GM12878 (cell line): Measurements from ENCODE around the gene PRR14L. TPM values are rescaled to one million over a fixed set of nuclear protein-coding genes. Genes with fewer than 3 reads are reported as not detected.

Experiments used
- ATAC-seq: fragments of 200-7000 bp; cut with Tn5 transposase; 3 replicates; pipeline ENCODE4 v1.9.1; 2020; ENCODE audit warnings: mild to moderate bottlenecking, moderate library complexity
- BruUV-seq: library from RNA; stranded (reverse); fragments of 400-500 nt; replicated peaks from 2 replicates; lab custom pipeline; 2021; lab: Mats Ljungman, UMichigan
- CTCF ChIA-PET: fragments of 300-600 bp; sonication (Branson Sonifier 250); formaldehyde crosslinking; extraction: SDS; loops from one replicate; lab custom pipeline; 2021; ENCODE audit warnings: inconsistent platforms; lab: Yijun Ruan, JAX
- POLR2A ChIA-PET: fragments of 350-600 bp; formaldehyde crosslinking; extraction: SDS; loops from one replicate; lab custom pipeline; 2021; ENCODE audit warnings: inconsistent platforms; lab: Charles Lee
- RAD21 ChIA-PET: fragments of 300-600 bp; sonication (Branson Sonifier 250); formaldehyde crosslinking; loops from one replicate; lab custom pipeline; 2023; ENCODE audit warnings: antibody characterized with exemption; ENCODE audit not compliant: unreplicated experiment; lab: Charles Lee
- SMC1A ChIA-PET: fragments of 300-600 bp; sonication (Branson Sonifier 250); formaldehyde crosslinking; loops from one replicate; lab custom pipeline; 2023; ENCODE audit not compliant: unreplicated experiment, uncharacterized antibody; lab: Charles Lee
- DNase-seq: peaks from one replicate; pipeline ENCODE4 v3.0.0-alpha.2; 2011; ENCODE audit warnings: low read depth, low spot score
- FAIRE-seq: peaks from 3 replicates; lab custom pipeline; 2011; peaks lifted over from hg19 to GRCh38; lab: Jason Lieb, UNC
- H2AFZ ChIP-seq: 2 replicates; pipeline ENCODE4 v1.6.0; 2011; ENCODE audit warnings: low read depth, low read length, control low read depth; ENCODE audit not compliant: control insufficient read depth
- H3K27ac ChIP-seq: 2 replicates; pipeline ENCODE4 v1.5.1; 2011; ENCODE audit warnings: control low read depth; ENCODE audit not compliant: control insufficient read depth, insufficient read depth
- H3K27me3 ChIP-seq, 2 experiments: replicated peaks in 1 of 2; 2 replicates each; pipeline versions ENCODE4 v1.6.0 to v1.6.1; 2011; ENCODE audit warnings: low read length in 1 of 2; ENCODE audit not compliant: control insufficient read depth in 2 of 2, insufficient read depth in 2 of 2
- H3K36me3 ChIP-seq, 2 experiments: 2 replicates each; pipeline ENCODE4 v1.5.1; 2011; ENCODE audit warnings: low read length in 1 of 2; ENCODE audit not compliant: control insufficient read depth in 2 of 2, insufficient read depth in 2 of 2
- H3K4me1 ChIP-seq: 2 replicates; pipeline ENCODE4 v1.6.1; 2011; ENCODE audit warnings: mild to moderate bottlenecking, low read length, moderate library complexity, mixed read lengths; ENCODE audit not compliant: control insufficient read depth, insufficient read depth
- H3K4me2 ChIP-seq: 2 replicates; pipeline ENCODE4 v1.6.0; 2011; ENCODE audit warnings: control low read depth; ENCODE audit not compliant: control insufficient read depth, insufficient read depth
- H3K4me3 ChIP-seq: fragments of 200-600 bp; sonication (generic); 2 replicates; pipeline ENCODE4 v1.5.1; 2016
- H3K79me2 ChIP-seq: 2 replicates; pipeline ENCODE4 v1.6.0; 2011; ENCODE audit warnings: low read length; ENCODE audit not compliant: control insufficient read depth, insufficient read depth
- H3K9ac ChIP-seq: 2 replicates; pipeline ENCODE4 v1.8.0; 2011; ENCODE audit warnings: low read length, control low read depth, mixed read lengths; ENCODE audit not compliant: control insufficient read depth, insufficient read depth
- H3K9me3 ChIP-seq: replicated peaks from 3 replicates; pipeline ENCODE4 v1.5.1; 2011; ENCODE audit warnings: mild to moderate bottlenecking, low read length; ENCODE audit not compliant: control insufficient read depth, insufficient read depth
- H4K20me1 ChIP-seq: 2 replicates; pipeline ENCODE4 v1.6.0; 2011; ENCODE audit not compliant: control insufficient read depth, insufficient read depth
- HDAC6 ChIP-seq: fragments of 200-600 bp; sonication (generic); IDR thresholded peaks from one replicate; pipeline ENCODE4 v1.8.0; 2017; ENCODE audit warnings: antibody characterized with exemption; ENCODE audit not compliant: unreplicated experiment
- TCF7 ChIP-seq: IDR thresholded peaks from 2 replicates; pipeline ENCODE4 v1.6.1; 2014; ENCODE audit warnings: antibody characterized with exemption, borderline replicate concordance
- ZNF622 ChIP-seq: fragments of 450-650 bp; IDR thresholded peaks from 2 replicates; pipeline ENCODE4 v1.6.1; 2017; ENCODE audit warnings: mild to moderate bottlenecking, inconsistent platforms
- ZZZ3 ChIP-seq: IDR thresholded peaks from 2 replicates; pipeline ENCODE4 v1.6.1; 2011; ENCODE audit warnings: low read depth; ENCODE audit not compliant: control insufficient read depth, insufficient read length
- WGBS: methylation state at CpG from one replicate; pipeline ENCODE4 v1.1.6; 2016; ENCODE audit warnings: low lambda C conversion rate; ENCODE audit not compliant: insufficient replicate concordance, insufficient coverage; ENCODE audit errors: missing lambda C conversion rate; 5-methylcytosine and 5-hydroxymethylcytosine counted together
- in situ Hi-C: fragments of 300-500 bp; cut with MboI; formaldehyde crosslinking; loops from 9 replicates; pipeline ENCODE4 v1.14.3; 2018; ENCODE audit warnings: mixed read lengths
- intact Hi-C: fragments of 100-400 bp; cut with micrococcal nuclease; formaldehyde crosslinking; loops from one replicate; pipeline ENCODE4 v1.14.2; 2022; ENCODE audit not compliant: unreplicated experiment
- polyA plus RNA-seq, 11 experiments: library from polyadenylated mRNA; depleted of rRNA in 4 of 11; unstranded in 6 of 11; stranded (reverse) in 5 of 11; fragments of >200 nt; fragmentation: Nextera tagmentation in 4 of 11; fragmentation: Illumina TruSeq in 1 of 11; extraction: Ambion mirVana in 4 of 11; extraction: Trizol in 1 of 11; gene quantifications; 1 replicate in 1 of 11; 2 replicates in 10 of 11; pipeline versions ENCODE4 v1.2.1 to v1.2.3, GENCODE V29; 2011 to 2016; ENCODE audit warnings: inconsistent platforms in 2 of 11, missing spikeins in 2 of 11, low read depth in 1 of 11
- total RNA-seq, 4 experiments: library from RNA; depleted of rRNA in 3 of 4; stranded (reverse); fragments of >200 nt in 3 of 4; fragmentation: Illumina TruSeq in 1 of 4; extraction: Trizol in 1 of 4; gene quantifications; 2 replicates each; pipeline versions ENCODE4 v1.2.1 to v1.2.3, GENCODE V29; 2013 to 2021
- TF ChIP-seq, protein P1 (sequence below): fragments of 450-650 bp; IDR thresholded peaks from 2 replicates; pipeline ENCODE4 v1.6.1; 2017; ENCODE audit warnings: mild to moderate bottlenecking

Gene PRR14L
- total and polyA plus RNA-seq, 10 of the 15 experiments (the other 5 are each of a cell fraction or from before 2014, with no cell fraction given): 4.2 to 49.0 (median 21.4) TPM

DNA sequence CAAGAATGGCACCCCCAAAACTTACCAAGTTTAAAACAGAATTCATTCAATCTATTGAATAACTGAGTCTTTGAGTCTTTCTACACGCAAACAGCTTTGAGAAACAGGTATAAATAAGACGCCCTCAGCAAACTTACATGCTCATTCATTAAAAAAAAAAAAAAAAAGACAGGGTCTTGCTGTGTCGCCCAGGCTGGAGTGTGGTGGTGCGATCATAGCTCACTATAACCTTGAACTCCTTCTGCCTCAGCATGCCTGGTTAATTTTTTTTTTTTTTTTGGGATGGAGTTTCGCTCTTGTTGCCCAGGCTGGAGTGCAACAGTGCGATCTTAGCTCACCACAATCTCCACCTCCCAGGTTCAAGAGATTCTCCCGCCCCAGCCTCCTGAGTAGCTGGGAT lies 6.1 kb downstream of the PRR14L start (continued):
- TF ChIP-seq, protein P1, sequence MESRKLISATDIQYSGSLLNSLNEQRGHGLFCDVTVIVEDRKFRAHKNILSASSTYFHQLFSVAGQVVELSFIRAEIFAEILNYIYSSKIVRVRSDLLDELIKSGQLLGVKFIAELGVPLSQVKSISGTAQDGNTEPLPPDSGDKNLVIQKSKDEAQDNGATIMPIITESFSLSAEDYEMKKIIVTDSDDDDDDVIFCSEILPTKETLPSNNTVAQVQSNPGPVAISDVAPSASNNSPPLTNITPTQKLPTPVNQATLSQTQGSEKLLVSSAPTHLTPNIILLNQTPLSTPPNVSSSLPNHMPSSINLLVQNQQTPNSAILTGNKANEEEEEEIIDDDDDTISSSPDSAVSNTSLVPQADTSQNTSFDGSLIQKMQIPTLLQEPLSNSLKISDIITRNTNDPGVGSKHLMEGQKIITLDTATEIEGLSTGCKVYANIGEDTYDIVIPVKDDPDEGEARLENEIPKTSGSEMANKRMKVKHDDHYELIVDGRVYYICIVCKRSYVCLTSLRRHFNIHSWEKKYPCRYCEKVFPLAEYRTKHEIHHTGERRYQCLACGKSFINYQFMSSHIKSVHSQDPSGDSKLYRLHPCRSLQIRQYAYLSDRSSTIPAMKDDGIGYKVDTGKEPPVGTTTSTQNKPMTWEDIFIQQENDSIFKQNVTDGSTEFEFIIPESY: no peak
- no peak for TF ChIP-seq HDAC6
- no peak for TF ChIP-seq ZZZ3
- no peak for TF ChIP-seq ZNF622

DNA sequence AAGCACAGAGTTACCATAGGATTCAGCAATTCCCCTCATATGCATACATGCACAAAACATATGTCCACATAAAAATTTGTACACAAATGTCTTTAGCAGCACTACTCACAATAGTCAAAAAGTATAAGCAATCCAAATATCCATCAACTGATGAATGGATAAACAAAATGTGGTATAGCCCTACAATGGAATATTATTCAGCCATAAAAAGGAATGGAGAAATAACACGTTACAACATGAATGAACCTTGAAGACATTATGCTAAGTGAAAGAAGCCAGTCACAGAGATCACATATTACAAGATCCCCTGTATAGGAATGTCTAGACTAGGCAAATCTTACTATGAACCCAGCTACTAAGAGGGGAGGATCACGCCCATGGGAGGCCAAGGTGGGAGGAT lies 7.2 kb downstream of the PRR14L start:
- no TSS peak for BruUV-seq
- Histone ChIP-seq H4K20me1 (no peaks in the 10 kb centered on the region), H3K27me3 (no peaks in the 10 kb centered on the region), H3K36me3 (peaks cover 3 to 9% of the 10 kb centered on the region in 2 experiments), H3K9ac (no peak overlapping the region), H3K27ac (no peak overlapping the region), H3K4me1 (peaks cover 4% of the 10 kb centered on the region), H3K4me2 (no peak overlapping the region), H3K9me3 (no peaks in the 10 kb centered on the region), H3K4me3 (no peak overlapping the region), H2AFZ (no peak overlapping the region), H3K79me2 (peaks cover 35% of the 10 kb centered on the region)
- in situ Hi-C loops: no loop called here
- ChIA-PET RAD21 (no interaction called here), POLR2A (interaction anchor here (0.5 to 0.7 kb wide), 2 partner anchors 209 to 1789 kb away, joined by 3 read pairs; no protein-coding TSS in a partner anchor), CTCF (interaction anchor here (0.8 to 1.2 kb wide), 2 partner anchors 91 to 228 kb away, joined by 3 read pairs; no protein-coding TSS in a partner anchor), SMC1A (no interaction called here)
- no peak for DNase-seq
- ATAC-seq: no peak
- no peak for FAIRE-seq
- 92% methylated on average over 2 of the region's 2 CpGs for WGBS
- TF ChIP-seq TCF7: no peak
- no peak for TF ChIP-seq ZNF622
- intact Hi-C loops: no loop called here
